Ascending aorta (tissue), 2 donors: Measurements from ENCODE around the gene CRB2. TPM values are rescaled to one million over a fixed set of nuclear protein-coding genes. Genes with fewer than 3 reads are reported as not detected.

Experiments
- DNase-seq, 2 donors: peaks; one replicate each; pipeline ENCODE4 v3.0.0-alpha.2; 2019; ENCODE audit warnings: low spot score in 2 of 2
- H3K27ac ChIP-seq, 2 donors: fragments of 200-600 bp; sonication (generic); one replicate each; pipeline ENCODE4 v1.5.1; 2016 to 2017; ENCODE audit warnings: mild to moderate bottlenecking in 1 of 2
- H3K27me3 ChIP-seq: fragments of 200-600 bp; sonication (generic); one replicate; pipeline ENCODE4 v1.5.1; 2017
- H3K36me3 ChIP-seq, 2 donors: fragments of 200-600 bp; sonication (generic); one replicate each; pipeline ENCODE4 v1.5.1; 2016
- H3K4me1 ChIP-seq, 2 donors: fragments of 200-600 bp; sonication (generic); one replicate each; pipeline ENCODE4 v1.5.1; 2016 to 2017; ENCODE audit warnings: mild to moderate bottlenecking in 1 of 2
- H3K4me3 ChIP-seq, 2 donors: fragments of 200-600 bp; sonication (generic); one replicate each; pipeline ENCODE4 v1.5.1; 2016 to 2017; ENCODE audit warnings: mild to moderate bottlenecking in 1 of 2
- H3K9me3 ChIP-seq, 2 donors: fragments of 200-600 bp; sonication (generic); one replicate each; pipeline ENCODE4 v1.5.1; 2016
- CTCF ChIP-seq, 3 experiments: fragments of 200-600 bp in 2 of 3; fragments of 450-650 bp in 1 of 3; sonication (generic) in 2 of 3; IDR thresholded peaks; one replicate each; pipeline ENCODE4 v1.5.1; 2016 to 2019; ENCODE audit warnings: antibody characterized with exemption in 3 of 3, mild to moderate bottlenecking in 1 of 3, moderate library complexity in 1 of 3
- intact Hi-C: fragments of 100-400 bp; cut with DNase I; formaldehyde crosslinking; loops from one replicate; pipeline ENCODE4 v1.15.1; 2023
- total RNA-seq: library from RNA; depleted of rRNA; stranded (reverse); fragments of >200 nt; gene quantifications from one replicate; pipeline ENCODE4 v1.1.0, GENCODE V29; 2016

CRB2 gene
- total RNA-seq, 1 donor from 2014 or later = not detected

- Histone ChIP-seq H3K36me3 (no peaks in the 10 kb centered on the region), H3K27ac (no peak overlapping the region), H3K4me3 (no peak overlapping the region), H3K4me1 (no peaks in the 10 kb centered on the region), H3K9me3 (no peaks in the 10 kb centered on the region), H3K27me3 (no peaks in the 10 kb centered on the region)
- intact Hi-C loops = loop anchor here (10.0 kb wide), 2 partner anchors 326 to 886 kb away; no protein-coding TSS in a partner anchor
- DNase-seq = no peak
- no peak for TF ChIP-seq CTCF (IDR thresholded peaks at IDR 0.05)
Measured at GRCh38 chr9:123350590-123351310, 5.2 kb upstream of the CRB2 start.

DNA sequence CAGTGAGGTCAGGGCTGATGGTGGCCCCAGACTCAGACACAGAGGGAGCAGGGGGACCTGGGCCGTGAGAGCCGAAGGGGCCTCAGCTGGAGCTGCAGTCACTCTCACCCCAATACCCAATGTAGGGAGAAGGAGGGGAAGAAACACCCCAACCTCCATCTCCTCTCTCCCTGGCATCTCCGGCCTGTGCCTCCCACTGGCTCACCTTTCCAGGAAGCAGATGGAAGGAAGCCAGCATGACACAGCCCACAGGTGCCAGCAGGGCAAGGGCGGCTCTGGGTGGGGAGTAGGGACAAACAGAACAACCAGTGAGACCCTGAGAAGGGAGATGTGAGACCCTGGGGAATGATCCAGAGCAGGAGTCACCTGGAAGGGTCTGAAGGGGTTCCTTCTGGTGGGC is 3.0 kb upstream of the CRB2 start:
- Histone ChIP-seq H3K36me3 (no peaks in the 10 kb centered on the region), H3K9me3 (no peaks in the 10 kb centered on the region), H3K4me3 (no peak overlapping the region), H3K27ac (no peak overlapping the region), H3K4me1 (no peaks in the 10 kb centered on the region), H3K27me3 (no peaks in the 10 kb centered on the region)
- TF ChIP-seq CTCF (IDR thresholded peaks at IDR 0.05) = no peak
- DNase-seq = no peak
- intact Hi-C loops = loop anchor here (10.0 kb wide), 2 partner anchors 328 to 888 kb away; no protein-coding TSS in a partner anchor

GRCh38 chr9:123353984-123354591 is 1.9 kb upstream of the CRB2 start:
- intact Hi-C loops = loop anchor here (10.0 kb wide), 2 partner anchors 329 to 889 kb away; no protein-coding TSS in a partner anchor
- Histone ChIP-seq H3K27me3 (no peaks in the 10 kb centered on the region), H3K4me1 (no peaks in the 10 kb centered on the region), H3K36me3 (no peaks in the 10 kb centered on the region), H3K4me3 (no peak overlapping the region), H3K9me3 (no peaks in the 10 kb centered on the region), H3K27ac (no peak overlapping the region)
- DNase-seq = peak in 1 of 2 donors; percentile 74
- peak; percentile 57 to 76 (median 62) for TF ChIP-seq CTCF (IDR thresholded peaks at IDR 0.05)

GRCh38 chr9:123354806-123355508 is 1.0 kb upstream of the CRB2 start:
- H3K27me3 ChIP-seq = no peaks in the 10 kb centered on the region
- intact Hi-C loops = loop anchor here (10.0 kb wide), 2 partner anchors 330 to 890 kb away; no protein-coding TSS in a partner anchor
- no peak for TF ChIP-seq CTCF (IDR thresholded peaks at IDR 0.05)
- DNase-seq = no peak
- H3K27ac ChIP-seq = no peak overlapping the region
- no peaks in the 10 kb centered on the region for H3K9me3 ChIP-seq
- H3K4me3 ChIP-seq = no peak overlapping the region
- no peaks in the 10 kb centered on the region for H3K36me3 ChIP-seq
- no peaks in the 10 kb centered on the region for H3K4me1 ChIP-seq

DNA sequence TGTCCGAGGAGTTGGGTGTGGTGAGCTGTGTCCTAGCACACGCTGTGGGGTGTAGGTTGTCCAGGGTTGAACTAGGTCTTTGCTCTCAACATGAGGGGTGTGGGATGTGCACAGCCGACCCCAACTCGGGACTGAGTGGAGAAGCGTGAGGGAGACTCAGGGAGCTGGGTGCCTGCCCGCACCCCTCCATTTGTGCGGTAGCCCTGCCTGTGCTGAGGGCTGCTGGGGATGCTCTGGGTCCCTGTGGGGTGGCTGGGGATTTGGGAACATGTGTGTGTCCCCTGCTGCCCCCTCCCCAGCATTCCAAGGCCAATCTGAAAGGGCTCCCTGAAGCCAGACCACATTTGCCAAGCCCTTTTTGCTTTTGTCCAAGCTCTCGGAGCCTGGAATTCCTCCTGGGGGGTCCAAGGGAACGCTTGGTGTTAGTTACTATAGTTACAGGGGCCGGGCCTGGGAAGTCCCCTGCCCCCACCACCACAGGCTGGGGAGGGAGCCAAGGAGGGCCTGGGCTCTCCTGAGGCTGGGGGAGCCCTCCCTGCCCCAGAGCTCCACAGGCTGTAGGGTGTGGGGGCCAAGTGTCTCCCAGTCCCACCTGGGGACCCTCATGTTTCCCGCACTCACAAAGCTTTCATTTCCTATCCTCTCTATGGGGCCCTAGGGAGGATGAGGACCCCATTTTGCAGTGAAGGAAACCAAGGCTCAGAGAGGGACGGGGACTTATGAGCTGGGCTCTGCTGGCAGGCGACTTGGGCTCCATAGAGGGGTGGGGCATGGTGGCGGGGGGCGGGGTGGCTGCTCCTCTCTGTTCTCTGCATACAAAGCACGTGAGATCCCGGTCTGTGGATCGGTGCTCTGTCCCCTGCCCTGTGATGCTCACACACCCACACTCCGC is 1.1 kb downstream of the CRB2 start:
- no peaks in the 10 kb centered on the region for H3K27me3 ChIP-seq
- H3K36me3 ChIP-seq = no peaks in the 10 kb centered on the region
- no peak overlapping the region for H3K4me3 ChIP-seq
- no peak overlapping the region for H3K27ac ChIP-seq
- intact Hi-C loops = loop anchor here (10.0 kb wide), 2 partner anchors 332 to 892 kb away; no protein-coding TSS in a partner anchor
- TF ChIP-seq CTCF (IDR thresholded peaks at IDR 0.05) = no peak
- H3K4me1 ChIP-seq = no peaks in the 10 kb centered on the region
- H3K9me3 ChIP-seq = no peaks in the 10 kb centered on the region
- no peak for DNase-seq
